GM21515 (cell line): Measurements from ENCODE around the gene TEDDM1.
"Not testable (repeated sequence)": the region's sequence is repeated elsewhere in the genome, so short reads cannot be mapped to it uniquely, and the experiment has no call there.

ENCODE experiments used
- ATAC-seq: cut with Tn5 transposase; IDR thresholded peaks from one replicate; pipeline ENCODE4 v1.9.1; 2021; ENCODE audit not compliant: unreplicated experiment

The TEDDM1 gene

GRCh38 chr1:182400567-182400966, at the start of gene TEDDM1:
Gene TEDDM1, minus strand, starts transcription at chr1:182400667. Its CDS starts 182 bp downstream, at chr1:182400485.
- no peak for ATAC-seq

GRCh38 chr1:182450087-182450486, 49.6 kb upstream of the TEDDM1 start, which contains the start of gene RGSL1:
Gene RGSL1, plus strand, starts transcription at chr1:182450146. Its CDS starts 20 bp downstream, at chr1:182450166.
- ATAC-seq = no peak

- no peak for ATAC-seq
Measured at GRCh38 chr1:182447660-182448059, 47.2 kb upstream of the TEDDM1 start.

- ATAC-seq = not testable (repeated sequence)
Measured at GRCh38 chr1:182447124-182447523, 46.7 kb upstream of the TEDDM1 start.

- peak; percentile 57 for ATAC-seq
Measured at GRCh38 chr1:182446033-182446669, 45.7 kb upstream of the TEDDM1 start.

GRCh38 chr1:182444497-182444896, 44.0 kb upstream of the TEDDM1 start:
- no peak for ATAC-seq

GRCh38 chr1:182442333-182442732, 41.9 kb upstream of the TEDDM1 start:
- no peak for ATAC-seq

- ATAC-seq = no peak
Measured at GRCh38 chr1:182441719-182442118, 41.3 kb upstream of the TEDDM1 start.

- no peak for ATAC-seq
Measured at GRCh38 chr1:182438326-182438725, 37.9 kb upstream of the TEDDM1 start.

GRCh38 chr1:182433580-182433979, 33.1 kb upstream of the TEDDM1 start:
- no peak for ATAC-seq

GRCh38 chr1:182431278-182431677, 30.8 kb upstream of the TEDDM1 start:
- no peak for ATAC-seq

- peak; percentile 41 for ATAC-seq
Measured at GRCh38 chr1:182430263-182431068, 30.0 kb upstream of the TEDDM1 start.

- ATAC-seq = no peak
Measured at GRCh38 chr1:182428043-182428442, 27.6 kb upstream of the TEDDM1 start.

GRCh38 chr1:182426442-182427430, 26.3 kb upstream of the TEDDM1 start:
- ATAC-seq = peak; percentile 67

- ATAC-seq = no peak
Measured at GRCh38 chr1:182415789-182416188, 15.3 kb upstream of the TEDDM1 start.

GRCh38 chr1:182413969-182414368, 13.5 kb upstream of the TEDDM1 start:
- ATAC-seq = no peak

- ATAC-seq = no peak
Measured at GRCh38 chr1:182413486-182413885, 13.0 kb upstream of the TEDDM1 start.

GRCh38 chr1:182410620-182411273, 10.3 kb upstream of the TEDDM1 start:
- no peak for ATAC-seq

GRCh38 chr1:182410138-182410537, 9.7 kb upstream of the TEDDM1 start:
- no peak for ATAC-seq

- no peak for ATAC-seq
Measured at GRCh38 chr1:182408435-182409075, 8.1 kb upstream of the TEDDM1 start.
